Naive thymus-derived CD4-positive, alpha-beta T cell (primary cell): ENCODE results near the gene LINGO1. TPM values are rescaled to one million over a fixed set of nuclear protein-coding genes. Genes with fewer than 3 reads are reported as not detected.

Experiments
- ATAC-seq: fragments of 150-1000 bp; cut with Tn5 transposase; 2 replicates; pipeline ENCODE4 v1.10.0; 2021; ENCODE audit warnings: mild to moderate bottlenecking, moderate library complexity
- CTCF ChIA-PET: fragments of 350-600 bp; sonication (Branson Sonifier 250); formaldehyde crosslinking; loops from one replicate; lab custom pipeline; 2021; ENCODE audit warnings: antibody characterized with exemption; lab: Charles Lee
- POLR2A ChIA-PET: fragments of 350-600 bp; sonication (Branson Sonifier 250); formaldehyde crosslinking; loops from one replicate; lab custom pipeline; 2021; ENCODE audit warnings: antibody characterized with exemption, inconsistent platforms; lab: Charles Lee
- DNase-seq, 9 donors: peaks; one replicate each; pipeline versions ENCODE4 v3.0.0 to v3.0.0-alpha.2; 2020 to 2022; ENCODE audit warnings: mixed read lengths in 1 of 9
- H3K27ac ChIP-seq: one replicate; pipeline ENCODE4 v1.7.0; 2013; ENCODE audit warnings: mild to moderate bottlenecking, low read depth, low read length, moderate library complexity
- H3K27me3 ChIP-seq, 2 donors: one replicate each; pipeline ENCODE4 v1.7.0; 2013; ENCODE audit warnings: low read length in 2 of 2, mild to moderate bottlenecking in 2 of 2, moderate library complexity in 2 of 2; ENCODE audit not compliant: control insufficient read depth in 2 of 2, insufficient read depth in 2 of 2
- H3K36me3 ChIP-seq, 3 experiments: 1 replicate in 2 of 3; 2 replicates in 1 of 3; pipeline ENCODE4 v1.7.0; 2013; ENCODE audit warnings: low read length in 3 of 3, mild to moderate bottlenecking in 3 of 3, moderate library complexity in 1 of 3; ENCODE audit not compliant: insufficient read depth in 3 of 3, control insufficient read depth in 2 of 3
- H3K4me1 ChIP-seq, 2 donors: one replicate each; pipeline ENCODE4 v1.7.0; 2013; ENCODE audit warnings: low read length in 2 of 2, mild to moderate bottlenecking in 2 of 2, moderate library complexity in 1 of 2; ENCODE audit not compliant: control insufficient read depth in 2 of 2, insufficient read depth in 2 of 2
- H3K4me3 ChIP-seq: 2 replicates; pipeline ENCODE4 v1.7.0; 2013; ENCODE audit warnings: mild to moderate bottlenecking, low read length
- H3K9me3 ChIP-seq, 3 experiments: 1 replicate in 2 of 3; 2 replicates in 1 of 3; pipeline ENCODE4 v1.7.0; 2013; ENCODE audit warnings: low read length in 3 of 3; ENCODE audit not compliant: control insufficient read depth in 2 of 3
- H3K27ac Mint-ChIP-seq, 9 donors: one replicate each; pipeline ENCODE4 v1.8.0; 2020 to 2022; ENCODE audit warnings: mixed read lengths in 9 of 9, mild to moderate bottlenecking in 8 of 9, moderate library complexity in 5 of 9, inconsistent platforms in 2 of 9
- H3K27me3 Mint-ChIP-seq, 5 donors: one replicate each; pipeline ENCODE4 v1.8.0; 2021 to 2022; ENCODE audit warnings: mixed read lengths in 5 of 5, mild to moderate bottlenecking in 1 of 5
- H3K36me3 Mint-ChIP-seq, 5 donors: one replicate each; pipeline ENCODE4 v1.8.0; 2020 to 2022; ENCODE audit warnings: mixed read lengths in 5 of 5, mild to moderate bottlenecking in 3 of 5, inconsistent platforms in 1 of 5
- H3K4me1 Mint-ChIP-seq, 7 donors: one replicate each; pipeline ENCODE4 v1.8.0; 2020 to 2022; ENCODE audit warnings: mixed read lengths in 7 of 7, mild to moderate bottlenecking in 3 of 7, inconsistent platforms in 1 of 7
- H3K4me3 Mint-ChIP-seq, 10 donors: one replicate each; pipeline ENCODE4 v1.8.0; 2020 to 2022; ENCODE audit warnings: mild to moderate bottlenecking in 10 of 10, mixed read lengths in 10 of 10, moderate library complexity in 6 of 10, inconsistent platforms in 2 of 10
- H3K9me3 Mint-ChIP-seq, 11 donors: one replicate each; pipeline ENCODE4 v1.8.0; 2020 to 2022; ENCODE audit warnings: mixed read lengths in 11 of 11, mild to moderate bottlenecking in 4 of 11, inconsistent platforms in 1 of 11, moderate library complexity in 1 of 11
- intact Hi-C, 2 donors: fragments of 100-400 bp; cut with micrococcal nuclease; formaldehyde crosslinking; loops; one replicate each; pipeline ENCODE4 v1.15.1; 2023
- polyA plus RNA-seq, 2 donors: library from polyadenylated mRNA; unstranded; fragments of 300-500 nt; fragmentation: Illumina TruSeq; gene quantifications; one replicate each; pipeline ENCODE4 v1.2.3, GENCODE V29; 2021
- total RNA-seq, 6 experiments: library from RNA in 5 of 6; stranded (reverse) in 5 of 6; gene quantifications; 1 replicate in 5 of 6; 2 replicates in 1 of 6; pipeline ENCODE4 v1.2.3 and lab custom pipeline; 2021 to 2026

Gene LINGO1
- total and polyA plus RNA-seq, 7 experiments from 2014 or later: not detected

DNA sequence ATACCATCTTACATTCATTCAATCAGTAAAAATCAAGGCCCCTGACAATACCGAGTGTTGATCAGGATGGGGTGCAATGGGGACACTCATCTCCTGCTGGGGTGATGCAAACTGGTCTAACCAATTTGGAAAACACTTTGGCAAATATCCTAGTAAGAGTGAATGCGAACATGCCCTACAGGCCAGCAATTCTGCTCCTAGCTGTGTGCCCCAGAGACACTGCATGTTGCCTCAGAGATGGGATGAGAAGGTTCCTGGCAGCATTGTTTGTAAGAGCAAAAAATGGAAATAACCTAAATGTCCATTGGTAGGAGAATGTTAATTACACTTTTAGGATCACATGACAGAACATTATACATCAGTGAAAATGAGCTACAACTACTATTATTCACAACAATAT, 4.7 kb downstream of the LINGO1 start:
- H3K27me3 ChIP-seq: peaks cover 0 to 5% of the 10 kb centered on the region in 2 donors
- no peak overlapping the region for H3K4me3 Mint-ChIP-seq
- peaks cover 0 to 38% (median 19%) of the 10 kb centered on the region in 5 donors for H3K27me3 Mint-ChIP-seq
- ChIA-PET POLR2A (no interaction called here), CTCF (no interaction called here)
- DNase-seq: no peak
- no peak overlapping the region for H3K27ac ChIP-seq
- H3K27ac Mint-ChIP-seq: no peak overlapping the region
- peaks cover 0 to 1% (median 0%) of the 10 kb centered on the region in 5 donors for H3K36me3 Mint-ChIP-seq
- no peak overlapping the region for H3K4me3 ChIP-seq
- H3K9me3 ChIP-seq: no peaks in the 10 kb centered on the region
- H3K4me1 Mint-ChIP-seq: no peaks in the 10 kb centered on the region
- ATAC-seq: no peak
- no peaks in the 10 kb centered on the region for H3K4me1 ChIP-seq
- no peaks in the 10 kb centered on the region for H3K36me3 ChIP-seq
- intact Hi-C loops: no loop called here
- H3K9me3 Mint-ChIP-seq: no peaks in the 10 kb centered on the region

DNA sequence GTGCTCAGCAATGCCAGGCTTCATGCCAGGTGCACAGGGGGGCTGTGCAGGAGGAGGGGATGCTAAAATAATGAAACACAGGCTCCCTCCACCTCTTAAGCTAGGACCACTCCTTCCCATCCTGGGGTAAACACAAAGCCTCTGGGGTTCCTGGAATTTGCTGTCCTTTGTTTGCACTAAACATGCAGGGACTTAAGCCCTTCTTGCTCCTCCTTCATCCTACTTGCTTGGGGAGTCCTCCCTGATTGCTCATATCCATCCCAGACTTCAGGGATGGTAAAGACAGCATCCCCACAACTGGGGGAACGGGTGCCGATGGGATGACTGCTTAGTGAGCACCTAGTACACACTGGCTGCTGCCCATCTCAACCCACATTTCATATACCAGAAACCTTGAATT, 5.1 kb downstream of the LINGO1 start:
- Mint-ChIP-seq H3K36me3 (peaks cover 0 to 1% (median 0%) of the 10 kb centered on the region in 5 donors), H3K27ac (no peak overlapping the region), H3K4me3 (no peak overlapping the region), H3K4me1 (no peaks in the 10 kb centered on the region), H3K9me3 (no peaks in the 10 kb centered on the region), H3K27me3 (peaks cover 0 to 38% (median 19%) of the 10 kb centered on the region in 5 donors)
- Histone ChIP-seq H3K36me3 (no peaks in the 10 kb centered on the region), H3K27me3 (peaks cover 0 to 4% of the 10 kb centered on the region in 2 donors), H3K9me3 (no peaks in the 10 kb centered on the region), H3K27ac (no peak overlapping the region), H3K4me1 (no peaks in the 10 kb centered on the region), H3K4me3 (no peak overlapping the region)
- DNase-seq: no peak
- intact Hi-C loops: no loop called here
- ChIA-PET CTCF (no interaction called here), POLR2A (no interaction called here)
- no peak for ATAC-seq

DNA sequence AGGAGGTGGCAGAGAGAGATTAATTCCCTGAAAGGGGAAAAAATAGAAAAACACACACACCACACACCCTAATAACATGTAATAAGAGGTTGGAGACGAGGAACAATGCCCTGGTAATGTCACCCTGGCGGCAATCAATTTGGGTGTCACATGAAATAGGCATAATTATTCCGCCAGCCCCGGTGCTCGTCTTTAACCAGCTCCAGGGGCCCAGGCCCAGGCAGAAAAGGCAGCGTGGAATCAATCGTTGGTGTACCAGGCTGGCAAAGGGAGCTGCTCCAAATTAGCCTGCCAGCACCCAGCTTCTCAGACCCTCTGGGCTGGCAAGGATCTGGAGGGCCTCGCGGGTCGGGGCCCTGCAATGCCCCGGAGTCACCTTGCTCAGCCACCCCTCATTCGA, 5.6 kb downstream of the LINGO1 start:
- ChIA-PET CTCF (no interaction called here), POLR2A (no interaction called here)
- Histone ChIP-seq H3K9me3 (no peaks in the 10 kb centered on the region), H3K4me1 (no peaks in the 10 kb centered on the region), H3K36me3 (no peaks in the 10 kb centered on the region), H3K27me3 (peaks cover 0 to 4% of the 10 kb centered on the region in 2 donors), H3K27ac (no peak overlapping the region), H3K4me3 (no peak overlapping the region)
- Mint-ChIP-seq H3K27me3 (peaks cover 0 to 38% (median 19%) of the 10 kb centered on the region in 5 donors), H3K27ac (no peak overlapping the region), H3K9me3 (no peaks in the 10 kb centered on the region), H3K36me3 (peaks cover 0 to 1% (median 0%) of the 10 kb centered on the region in 5 donors), H3K4me1 (no peaks in the 10 kb centered on the region), H3K4me3 (no peak overlapping the region)
- ATAC-seq: no peak
- intact Hi-C loops: no loop called here
- no peak for DNase-seq

DNA sequence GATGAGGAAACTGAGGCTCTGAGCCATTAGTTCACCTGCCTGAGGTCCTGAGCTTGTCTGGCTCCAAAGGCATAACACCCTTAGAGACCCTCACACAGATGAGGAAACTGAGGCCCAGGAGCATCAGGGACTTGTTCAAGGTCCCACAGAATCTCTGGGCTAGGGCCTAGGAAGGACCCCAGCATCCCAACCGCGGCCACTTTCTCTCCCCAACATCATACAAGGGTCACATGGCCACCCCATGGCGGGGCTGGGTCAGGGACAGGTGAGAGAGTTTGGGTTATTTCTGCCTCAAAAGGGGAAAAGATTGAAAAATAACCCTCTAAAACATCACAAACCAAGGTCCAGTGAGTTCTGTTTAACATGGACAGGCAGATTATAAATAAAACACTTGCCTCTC, 6.7 kb downstream of the LINGO1 start:
- no peak for ATAC-seq
- intact Hi-C loops: no loop called here
- CTCF ChIA-PET: no interaction called here

DNA sequence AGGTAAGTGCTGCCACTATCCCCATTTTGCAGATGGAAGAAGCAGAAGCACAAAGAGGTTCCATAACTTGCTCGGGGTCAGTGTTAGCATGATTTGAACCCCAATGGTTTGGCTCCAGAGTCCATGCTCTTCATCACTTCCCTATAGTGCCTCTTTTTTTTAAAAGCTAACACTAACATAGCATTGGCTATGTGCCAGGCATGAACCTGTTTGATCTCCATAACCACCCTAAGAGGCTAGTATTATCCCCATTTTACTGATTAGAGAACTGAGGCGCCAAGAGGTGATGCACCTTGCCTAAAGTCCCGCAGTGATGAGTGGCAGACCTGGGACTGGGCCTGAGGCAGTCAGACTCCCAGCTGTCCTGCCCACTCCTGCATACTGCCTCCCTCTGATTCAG, 7.3 kb downstream of the LINGO1 start:
- H3K4me3 Mint-ChIP-seq: no peak overlapping the region
- no peak overlapping the region for H3K27ac ChIP-seq
- no peak overlapping the region for H3K4me3 ChIP-seq
- POLR2A ChIA-PET: no interaction called here
- no peak overlapping the region for H3K27ac Mint-ChIP-seq
- no peaks in the 10 kb centered on the region for H3K27me3 ChIP-seq
- H3K9me3 Mint-ChIP-seq: no peaks in the 10 kb centered on the region
- peaks cover 0 to 32% (median 19%) of the 10 kb centered on the region in 5 donors for H3K27me3 Mint-ChIP-seq
- intact Hi-C loops: no loop called here
- no peaks in the 10 kb centered on the region for H3K9me3 ChIP-seq
- ATAC-seq: no peak
- no peaks in the 10 kb centered on the region for H3K4me1 ChIP-seq
- CTCF ChIA-PET: no interaction called here
- no peak for DNase-seq
- no peaks in the 10 kb centered on the region for H3K36me3 ChIP-seq
- H3K36me3 Mint-ChIP-seq: peaks cover 0 to 1% (median 0%) of the 10 kb centered on the region in 5 donors
- no peaks in the 10 kb centered on the region for H3K4me1 Mint-ChIP-seq

More for the DNA sequence above, 6.7 kb downstream of the LINGO1 start:
- POLR2A ChIA-PET: no interaction called here
- H3K27me3 ChIP-seq: no peaks in the 10 kb centered on the region
- H3K36me3 Mint-ChIP-seq: peaks cover 0 to 1% (median 0%) of the 10 kb centered on the region in 5 donors
- H3K9me3 Mint-ChIP-seq: no peaks in the 10 kb centered on the region
- no peak overlapping the region for H3K27ac ChIP-seq
- H3K27ac Mint-ChIP-seq: no peak overlapping the region
- no peak overlapping the region for H3K4me3 Mint-ChIP-seq
- no peaks in the 10 kb centered on the region for H3K4me1 ChIP-seq
- H3K4me3 ChIP-seq: no peak overlapping the region
- H3K4me1 Mint-ChIP-seq: no peaks in the 10 kb centered on the region
- no peaks in the 10 kb centered on the region for H3K36me3 ChIP-seq
- peaks cover 0 to 37% (median 19%) of the 10 kb centered on the region in 5 donors for H3K27me3 Mint-ChIP-seq
- no peaks in the 10 kb centered on the region for H3K9me3 ChIP-seq
- no peak for DNase-seq

DNA sequence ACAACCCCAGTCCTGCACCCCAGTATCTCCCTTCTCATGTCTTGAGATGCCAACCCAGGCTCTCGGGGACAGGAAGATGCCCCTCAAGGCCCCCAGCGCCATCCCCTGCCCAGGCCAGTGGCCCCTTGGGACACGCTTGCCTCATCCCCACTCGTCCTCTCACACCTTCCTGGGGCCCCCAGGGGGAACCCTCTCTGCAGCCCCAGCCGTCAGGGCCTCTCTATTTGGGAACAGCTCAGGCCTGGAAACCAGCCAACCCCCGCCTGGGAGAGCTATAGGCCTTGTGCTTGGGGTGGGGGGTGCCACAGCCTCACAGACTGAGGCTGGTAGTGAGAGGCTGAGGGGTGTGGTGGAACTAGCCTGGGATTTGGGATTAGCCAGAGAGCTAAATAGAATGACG, 7.8 kb downstream of the LINGO1 start:
- CTCF ChIA-PET: no interaction called here
- Mint-ChIP-seq H3K9me3 (no peaks in the 10 kb centered on the region), H3K4me3 (no peak overlapping the region), H3K4me1 (no peaks in the 10 kb centered on the region), H3K27ac (no peak overlapping the region), H3K27me3 (peaks cover 0 to 27% (median 14%) of the 10 kb centered on the region in 5 donors), H3K36me3 (peaks cover 0 to 1% (median 0%) of the 10 kb centered on the region in 5 donors)
- H3K9me3 ChIP-seq: no peaks in the 10 kb centered on the region
- ATAC-seq: no peak
- no peak for DNase-seq
- POLR2A ChIA-PET: no interaction called here
- intact Hi-C loops: no loop called here
- no peak overlapping the region for H3K4me3 ChIP-seq
- H3K4me1 ChIP-seq: no peaks in the 10 kb centered on the region
- H3K36me3 ChIP-seq: no peaks in the 10 kb centered on the region
- H3K27ac ChIP-seq: no peak overlapping the region
- no peaks in the 10 kb centered on the region for H3K27me3 ChIP-seq

DNA sequence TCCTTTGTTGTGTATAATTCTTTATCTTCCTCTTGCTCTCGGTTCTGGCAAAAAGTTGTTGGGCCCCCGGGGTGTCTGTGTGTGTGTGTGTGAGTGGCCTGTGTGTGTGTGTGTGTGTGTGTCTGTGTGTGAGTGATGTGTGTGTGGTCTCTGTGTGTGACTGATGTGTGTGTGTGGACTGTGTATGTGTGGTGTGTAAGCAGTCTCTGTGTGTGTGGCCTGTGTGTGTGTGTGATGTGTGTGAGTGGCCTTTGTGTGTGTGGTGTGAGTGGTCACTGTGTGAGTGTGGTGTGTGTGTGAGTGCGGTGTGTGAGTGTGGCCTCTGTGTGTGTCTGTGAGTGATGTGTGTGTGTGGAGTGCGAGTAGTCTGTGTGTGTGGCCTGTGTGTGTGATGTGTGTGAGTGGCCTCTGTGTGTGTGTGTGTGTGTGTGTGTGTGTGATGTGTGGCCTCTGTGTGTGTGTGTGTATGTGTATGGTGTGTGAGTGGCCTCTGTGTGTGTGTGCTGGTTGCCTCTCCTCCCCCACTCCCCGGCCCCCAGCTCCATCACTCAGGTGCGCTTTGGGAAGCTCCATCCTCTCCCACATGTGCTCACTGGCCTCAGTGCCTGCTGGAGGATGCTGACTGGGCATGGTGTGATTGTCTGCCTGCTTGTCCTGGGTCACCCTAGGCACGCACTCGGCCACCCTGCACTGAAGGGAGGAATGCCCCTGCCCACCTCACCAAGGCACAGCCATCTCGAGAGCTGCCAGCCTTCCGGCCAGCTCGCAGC, 8.8 kb downstream of the LINGO1 start:
- Mint-ChIP-seq H3K4me1 (no peaks in the 10 kb centered on the region), H3K36me3 (no peaks in the 10 kb centered on the region), H3K27ac (no peak overlapping the region), H3K4me3 (no peak overlapping the region), H3K9me3 (no peaks in the 10 kb centered on the region), H3K27me3 (peaks cover 3 to 18% (median 7%) of the 10 kb centered on the region in 5 donors)
- Histone ChIP-seq H3K27me3 (no peaks in the 10 kb centered on the region), H3K4me3 (no peak overlapping the region), H3K36me3 (no peaks in the 10 kb centered on the region), H3K4me1 (no peaks in the 10 kb centered on the region), H3K27ac (no peak overlapping the region), H3K9me3 (no peaks in the 10 kb centered on the region)
- intact Hi-C loops: no loop called here
- no peak for DNase-seq
- POLR2A ChIA-PET: no interaction called here
- CTCF ChIA-PET: no interaction called here
- ATAC-seq: no peak
